HG02588 (cell line): ENCODE measurements around the gene CDK5R2.

Experiments
- ATAC-seq: cut with Tn5 transposase; IDR thresholded peaks from one replicate; pipeline ENCODE4 v1.9.1; 2021; ENCODE audit warnings: mild to moderate bottlenecking, moderate library complexity; ENCODE audit not compliant: unreplicated experiment

The CDK5R2 gene

GRCh38 chr2:219001577-219002394 lies 42.3 kb downstream of the CDK5R2 start:
- no peak for ATAC-seq

DNA sequence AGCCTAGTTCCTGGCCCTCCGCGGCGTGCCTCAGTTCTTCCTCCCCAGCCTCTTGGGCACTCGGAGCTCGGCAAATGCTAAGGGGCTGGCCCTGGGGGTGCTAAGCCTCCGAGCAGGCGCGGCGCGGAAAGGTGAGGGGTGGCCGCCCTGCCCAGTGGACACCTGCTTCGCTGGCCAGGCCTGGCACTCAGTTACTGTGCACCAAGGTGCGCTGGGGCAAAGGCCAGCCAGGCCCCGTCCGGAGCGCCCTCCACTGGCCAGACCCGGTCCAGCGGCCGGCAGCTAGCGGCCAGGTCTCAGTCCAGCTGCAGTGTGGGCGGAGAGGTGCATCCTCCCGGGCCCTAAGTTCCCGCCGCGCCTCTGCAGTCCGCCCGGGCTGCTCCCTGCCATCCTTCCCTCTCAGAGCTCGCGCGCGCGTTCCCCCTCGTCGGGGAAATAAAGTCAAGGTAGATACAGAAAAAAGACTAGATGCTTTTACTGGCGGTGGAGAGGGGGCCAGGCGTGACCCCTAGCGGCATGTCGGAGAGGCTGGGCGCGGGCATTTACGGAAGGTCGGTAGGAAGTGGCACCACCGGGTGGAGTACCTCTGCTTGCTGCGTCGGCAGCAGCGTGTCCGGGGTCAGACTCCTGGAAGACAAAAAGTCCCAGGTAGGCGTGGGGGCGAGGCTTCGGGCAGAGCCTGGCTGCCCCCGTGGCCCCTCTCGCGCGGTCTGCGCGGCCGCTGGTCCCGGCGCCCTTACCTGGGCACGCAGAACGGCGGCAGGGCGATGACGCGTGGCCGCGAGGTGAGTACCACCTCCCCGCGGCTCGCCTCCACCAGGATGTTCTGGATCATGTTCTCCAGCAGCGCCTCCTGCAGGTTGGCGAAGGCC lies 43.2 kb downstream of the CDK5R2 start:
- ATAC-seq: no peak

DNA sequence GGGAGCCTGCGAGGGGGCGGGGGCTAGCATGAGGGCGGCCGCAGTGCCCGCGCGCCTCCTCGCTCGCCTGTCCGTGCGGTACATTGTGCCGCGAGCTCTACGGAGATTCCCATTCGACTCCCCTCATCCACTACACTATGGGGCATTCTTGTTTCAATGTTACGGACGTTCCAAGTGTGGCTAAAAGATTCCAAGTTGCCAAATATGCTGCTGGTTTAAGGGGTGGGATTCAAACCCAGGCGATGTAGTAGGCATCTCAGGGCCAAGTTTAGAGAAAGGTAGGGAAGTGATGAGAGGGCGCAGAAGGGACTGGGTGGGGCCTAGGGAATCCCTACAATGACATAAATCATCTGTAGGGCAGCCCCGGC lies 43.8 kb downstream of the CDK5R2 start:
- no peak for ATAC-seq

DNA sequence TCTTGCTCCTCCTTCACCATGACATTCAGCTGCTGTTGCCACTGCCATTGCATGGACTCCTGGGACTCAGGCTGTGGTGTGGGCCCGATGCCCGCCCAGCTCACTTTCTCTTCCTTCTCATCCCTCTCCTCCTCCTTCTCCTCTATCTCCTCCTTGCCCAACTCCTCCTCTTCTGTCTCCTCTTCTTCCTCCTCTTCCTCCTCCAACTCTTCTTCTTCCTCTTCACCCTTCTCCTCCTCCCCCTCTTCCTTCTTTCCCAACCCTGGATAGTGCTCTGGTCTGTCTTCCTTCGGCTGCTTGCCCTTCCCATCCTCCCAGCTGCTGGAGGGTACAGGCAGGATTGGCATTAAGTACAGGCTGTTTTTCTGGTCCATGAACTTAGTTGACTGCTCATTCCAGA lies 44.5 kb downstream of the CDK5R2 start:
- ATAC-seq: no peak

DNA sequence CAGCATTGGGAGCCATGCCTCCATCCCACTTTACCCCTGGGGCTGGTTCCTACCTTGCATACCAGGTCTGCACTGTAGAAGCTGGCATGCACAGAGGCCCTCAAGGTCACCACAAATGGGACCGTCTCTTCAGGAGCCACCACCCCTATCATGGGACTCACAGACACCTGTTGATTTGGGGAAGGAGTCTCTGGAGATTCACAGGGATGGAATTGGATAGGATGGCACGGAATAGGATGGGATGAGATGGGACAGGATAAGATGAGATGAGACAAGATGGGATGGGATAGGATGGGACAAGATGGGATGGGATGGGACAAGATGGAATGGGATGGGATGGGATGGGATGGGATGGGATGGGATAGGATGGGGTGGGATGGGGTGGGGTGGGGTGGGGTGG lies 49.8 kb downstream of the CDK5R2 start:
- ATAC-seq: no peak

GRCh38 chr2:219010162-219010756 lies 50.8 kb downstream of the CDK5R2 start:
- no peak for ATAC-seq

DNA sequence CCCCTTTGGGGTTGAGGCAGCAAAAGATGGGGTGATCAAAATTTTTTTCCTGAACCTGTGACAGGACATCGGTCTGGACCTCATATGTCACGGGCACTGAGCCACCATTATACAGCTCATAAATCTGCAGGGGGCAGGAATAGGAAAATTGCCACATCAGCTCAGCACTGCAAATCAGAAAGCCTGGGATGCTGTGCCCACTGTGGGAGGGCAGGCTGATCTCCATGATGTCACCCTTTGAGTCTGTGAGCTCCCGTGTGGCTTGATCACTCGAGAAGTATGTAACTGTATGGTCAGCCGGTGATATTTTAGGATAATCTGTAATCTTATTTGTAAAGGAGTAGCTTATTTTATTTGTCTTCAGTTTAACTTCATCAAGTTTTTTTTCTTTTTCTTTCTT lies 51.4 kb downstream of the CDK5R2 start:
- ATAC-seq: no peak
